ENCODE results near the gene IGSF6.
"Not testable (repeated sequence)": the region's sequence is repeated elsewhere in the genome, so short reads cannot be mapped to it uniquely, and the experiment has no call there.

IGSF6 gene

GRCh38 chr16:21652453-21652852, at the start of gene IGSF6:
TSS of gene IGSF6 (minus strand) at chr16:21652608. CDS start at chr16:21652598, 10 bp downstream.
- no peak for DNase-seq

- no peak for DNase-seq
Measured at GRCh38 chr16:21701271-21701670, 48.9 kb upstream of the IGSF6 start.

DNA sequence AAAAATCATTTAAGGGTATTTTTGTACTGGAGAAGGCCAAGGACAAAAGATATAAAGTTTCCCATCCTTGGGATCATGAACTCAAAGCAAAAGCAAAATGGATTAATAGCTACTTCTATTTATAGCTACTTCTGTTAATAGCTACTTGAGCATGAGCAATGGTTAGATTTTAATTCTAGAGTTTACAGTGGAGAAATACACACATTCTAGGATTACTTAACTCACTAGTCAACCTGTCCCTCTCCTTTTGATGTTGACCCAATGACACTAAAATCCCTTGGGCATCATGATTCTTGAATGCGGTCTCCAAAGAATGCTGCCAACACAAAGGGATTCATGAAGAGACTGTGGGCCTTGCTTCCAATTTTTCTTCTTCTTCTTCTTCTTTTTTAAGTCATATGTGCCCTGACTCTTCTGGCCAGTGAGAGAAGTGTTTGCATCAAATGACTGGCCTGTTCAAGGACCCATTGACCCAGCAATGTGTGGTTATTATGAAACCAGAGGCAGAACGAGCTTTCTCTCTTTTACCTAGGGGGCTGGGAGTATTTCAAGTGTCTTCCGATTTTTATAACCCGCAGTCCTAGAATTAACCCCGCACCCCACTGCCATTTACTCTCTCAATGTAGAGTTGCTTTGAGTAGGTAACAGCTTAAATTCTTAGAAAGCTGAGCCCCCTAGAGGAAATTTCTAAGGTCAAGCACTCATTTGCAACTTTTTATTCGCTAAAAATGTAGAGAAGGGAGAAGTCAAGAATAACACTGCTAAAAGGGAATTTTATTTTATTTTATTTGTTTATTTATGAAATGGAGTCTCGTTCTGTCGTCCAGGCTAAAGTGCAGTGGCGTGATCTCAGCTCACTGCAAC, 46.0 kb upstream of the IGSF6 start:
- no peak for DNase-seq

- no peak for DNase-seq
Measured at GRCh38 chr16:21697032-21697431, 44.6 kb upstream of the IGSF6 start.

DNA sequence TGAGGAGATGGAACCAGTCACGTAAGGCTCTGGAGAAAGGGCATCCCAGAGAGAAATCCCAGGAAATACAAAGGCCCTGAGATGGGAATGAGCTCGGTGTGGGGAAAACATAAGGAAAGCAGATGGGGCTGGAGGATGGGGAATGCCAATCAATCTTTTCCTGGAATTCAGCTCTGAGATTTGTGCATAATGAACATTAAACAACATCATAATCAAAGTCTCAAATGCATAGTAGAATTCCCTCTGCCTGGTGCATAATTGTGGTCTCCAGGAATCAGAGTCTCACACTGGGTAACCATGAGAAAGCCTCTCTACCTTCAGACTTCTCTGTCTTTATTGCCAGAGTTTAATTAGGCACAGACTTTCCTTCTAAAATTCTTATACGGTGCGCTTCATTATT, 42.2 kb upstream of the IGSF6 start:
- DNase-seq, result no peak

GRCh38 chr16:21690967-21691366, 38.6 kb upstream of the IGSF6 start:
- DNase-seq, result not testable (repeated sequence)

GRCh38 chr16:21689107-21689506, 36.7 kb upstream of the IGSF6 start:
- DNase-seq, result no peak

DNA sequence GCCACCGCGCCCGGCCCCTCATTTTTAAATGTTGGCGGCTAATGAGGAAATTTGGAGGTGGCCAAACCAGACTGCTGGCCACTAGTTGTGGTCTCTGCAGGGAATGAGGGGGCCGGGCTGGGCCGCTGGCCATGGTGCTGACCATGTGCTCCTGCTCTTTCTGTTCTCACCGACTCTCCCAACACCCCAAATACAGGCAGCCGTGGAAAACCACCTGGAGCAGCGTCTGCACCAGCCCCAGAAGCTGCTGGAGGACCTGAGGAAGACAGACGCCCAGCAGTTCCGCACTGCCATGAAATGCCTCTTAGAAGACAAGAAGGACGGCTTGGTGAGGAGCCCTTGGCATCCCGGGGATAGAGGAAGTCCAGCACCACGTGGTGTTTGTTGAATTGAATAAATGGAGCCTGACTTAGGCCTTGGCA, 32.6 kb upstream of the IGSF6 start:
- no peak for DNase-seq

DNA sequence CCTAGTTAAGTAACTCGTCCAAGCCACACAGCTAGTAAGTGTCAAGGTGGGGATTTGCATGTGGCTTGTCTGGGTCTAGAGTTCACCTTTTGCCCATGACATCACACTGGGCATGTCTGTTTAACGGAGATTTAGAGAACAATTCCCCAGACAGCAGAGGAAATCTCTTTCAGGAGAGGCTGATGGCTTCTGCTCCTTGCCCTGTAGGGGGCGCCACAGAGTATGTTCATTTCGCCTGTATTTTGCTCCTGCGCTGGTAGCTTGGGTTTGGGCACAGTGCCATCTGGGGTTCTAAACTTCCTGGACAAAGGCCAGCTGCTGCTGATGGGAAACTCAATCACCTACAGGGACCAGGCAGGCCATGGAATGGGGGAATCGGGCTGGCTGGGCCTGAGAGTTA, 31.8 kb upstream of the IGSF6 start:
- peak; percentile 6 to 17 for DNase-seq

DNA sequence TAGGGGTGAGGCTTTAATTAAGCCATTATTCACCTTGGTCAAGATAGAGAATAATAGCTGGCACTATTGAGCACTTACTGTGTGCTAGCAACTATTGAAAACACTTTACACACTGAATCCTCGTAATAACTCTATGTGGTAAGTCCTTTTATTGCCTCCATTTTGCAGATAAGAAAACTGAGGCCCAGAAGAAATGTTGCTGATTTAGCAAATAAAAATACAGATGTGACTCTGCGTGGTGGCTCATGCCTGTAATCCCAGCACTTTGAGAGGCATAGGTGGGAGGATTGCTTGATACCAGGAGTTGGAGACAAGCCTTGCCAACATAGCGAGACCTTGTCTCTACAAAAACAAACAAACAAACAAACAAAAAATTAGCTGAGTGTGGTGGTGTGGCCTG, 30.8 kb upstream of the IGSF6 start:
- DNase-seq, result no peak

GRCh38 chr16:21680714-21681113, 28.3 kb upstream of the IGSF6 start:
- DNase-seq, result not testable (repeated sequence)

- DNase-seq, result not testable (repeated sequence)
Measured at GRCh38 chr16:21674456-21674855, 22.0 kb upstream of the IGSF6 start.

- DNase-seq, result no peak
Measured at GRCh38 chr16:21673469-21673868, 21.1 kb upstream of the IGSF6 start.

GRCh38 chr16:21667575-21667974, 15.2 kb upstream of the IGSF6 start:
- DNase-seq, result no peak

- peak in 1 of 2 experiments; percentile 28 for DNase-seq
Measured at GRCh38 chr16:21666772-21667171, 14.4 kb upstream of the IGSF6 start.

DNA sequence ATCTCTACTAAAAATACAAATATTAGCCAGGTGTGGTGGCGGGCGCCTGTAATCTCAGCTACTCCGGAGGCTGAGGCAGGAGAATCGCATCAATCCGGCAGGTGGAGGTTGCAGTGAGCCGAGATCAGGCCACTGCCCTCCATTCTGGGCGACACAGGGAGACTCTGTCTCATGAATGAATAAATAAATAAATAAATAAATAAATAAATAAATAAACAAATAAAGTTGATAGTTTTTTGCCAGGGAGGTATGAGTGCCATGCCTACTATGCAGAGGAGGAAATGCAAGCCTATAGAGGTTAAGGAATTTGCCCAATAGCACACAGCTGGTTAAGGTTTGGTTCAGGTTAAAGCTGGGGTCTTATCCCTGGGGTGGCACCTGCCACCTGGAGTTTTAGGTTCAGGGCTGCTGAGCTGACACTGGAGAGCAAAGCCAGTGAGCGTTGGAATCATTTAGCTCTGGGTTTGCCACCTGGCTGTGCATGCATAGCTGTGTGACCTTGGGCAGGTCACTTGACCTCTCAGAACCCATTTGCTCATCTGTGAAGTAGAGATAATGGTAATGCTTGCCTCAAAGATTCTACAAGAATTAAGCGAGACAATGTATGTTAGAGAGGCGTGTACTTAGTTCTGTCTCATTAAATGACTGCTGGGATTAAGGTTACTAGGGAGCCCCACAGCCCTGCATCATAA, 12.5 kb upstream of the IGSF6 start:
- no peak for DNase-seq

DNA sequence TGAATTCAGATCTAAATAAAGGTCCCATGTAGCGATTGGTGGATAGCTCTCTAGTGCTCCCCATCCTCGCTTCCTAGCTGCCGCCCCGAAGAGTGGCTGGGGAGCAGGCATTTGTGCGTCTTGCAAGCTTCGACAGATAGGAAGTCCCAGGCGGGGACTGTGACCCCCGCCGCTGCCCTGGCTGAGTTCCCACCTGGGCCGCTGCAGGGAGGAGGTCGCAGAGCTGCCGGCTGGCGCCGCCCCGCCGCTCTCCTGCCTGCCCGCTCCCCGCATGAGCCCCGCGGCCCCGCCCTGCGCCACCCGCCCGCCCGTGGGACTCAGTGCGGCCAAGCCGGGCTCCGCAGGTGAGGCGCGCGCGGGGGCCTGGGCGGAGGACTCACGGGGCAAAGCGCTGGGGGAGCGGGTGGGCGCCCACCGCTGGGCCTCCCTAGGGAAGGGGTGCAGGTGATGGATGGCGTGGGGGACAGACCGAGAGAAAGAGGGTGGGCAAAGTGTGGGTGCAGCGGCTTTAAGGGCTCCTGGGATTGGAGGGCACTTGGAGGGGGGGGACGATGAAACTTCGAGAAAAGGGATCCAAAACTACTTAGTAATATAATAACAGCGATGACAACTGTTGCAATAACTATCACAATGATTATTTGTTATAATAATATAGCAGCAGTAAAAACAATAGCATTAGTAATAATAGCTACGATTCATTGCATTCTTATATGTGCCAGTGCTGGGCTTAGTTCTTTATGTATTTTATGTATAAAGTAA, 11.7 kb upstream of the IGSF6 start, which contains the start of gene OTOA:
Gene OTOA (plus strand): TSS at position 80 of the 759 bp plus-strand sequence. CDS start 14,547 bp downstream, outside the sequence.
- peak in 1 of 2 experiments; percentile 22 for DNase-seq

DNA sequence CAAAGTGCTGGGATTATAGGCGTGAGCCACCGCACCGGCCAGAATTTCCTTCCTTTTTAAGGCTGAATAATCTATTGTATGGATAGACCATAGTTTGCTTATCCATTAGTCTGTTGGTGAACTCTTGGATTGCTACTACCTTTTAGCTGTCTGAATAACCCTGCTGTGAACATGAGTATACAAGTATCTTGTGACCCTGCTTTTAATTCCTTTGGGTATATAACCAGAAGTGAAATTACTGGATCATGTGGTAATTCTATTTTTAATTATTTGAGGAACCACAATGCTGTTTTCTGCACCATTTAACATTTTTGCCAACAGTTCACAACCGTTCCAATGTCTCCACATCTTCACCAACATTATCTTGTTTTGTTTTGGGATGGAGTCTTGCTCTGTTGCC, 6.7 kb upstream of the IGSF6 start:
- no peak for DNase-seq

DNA sequence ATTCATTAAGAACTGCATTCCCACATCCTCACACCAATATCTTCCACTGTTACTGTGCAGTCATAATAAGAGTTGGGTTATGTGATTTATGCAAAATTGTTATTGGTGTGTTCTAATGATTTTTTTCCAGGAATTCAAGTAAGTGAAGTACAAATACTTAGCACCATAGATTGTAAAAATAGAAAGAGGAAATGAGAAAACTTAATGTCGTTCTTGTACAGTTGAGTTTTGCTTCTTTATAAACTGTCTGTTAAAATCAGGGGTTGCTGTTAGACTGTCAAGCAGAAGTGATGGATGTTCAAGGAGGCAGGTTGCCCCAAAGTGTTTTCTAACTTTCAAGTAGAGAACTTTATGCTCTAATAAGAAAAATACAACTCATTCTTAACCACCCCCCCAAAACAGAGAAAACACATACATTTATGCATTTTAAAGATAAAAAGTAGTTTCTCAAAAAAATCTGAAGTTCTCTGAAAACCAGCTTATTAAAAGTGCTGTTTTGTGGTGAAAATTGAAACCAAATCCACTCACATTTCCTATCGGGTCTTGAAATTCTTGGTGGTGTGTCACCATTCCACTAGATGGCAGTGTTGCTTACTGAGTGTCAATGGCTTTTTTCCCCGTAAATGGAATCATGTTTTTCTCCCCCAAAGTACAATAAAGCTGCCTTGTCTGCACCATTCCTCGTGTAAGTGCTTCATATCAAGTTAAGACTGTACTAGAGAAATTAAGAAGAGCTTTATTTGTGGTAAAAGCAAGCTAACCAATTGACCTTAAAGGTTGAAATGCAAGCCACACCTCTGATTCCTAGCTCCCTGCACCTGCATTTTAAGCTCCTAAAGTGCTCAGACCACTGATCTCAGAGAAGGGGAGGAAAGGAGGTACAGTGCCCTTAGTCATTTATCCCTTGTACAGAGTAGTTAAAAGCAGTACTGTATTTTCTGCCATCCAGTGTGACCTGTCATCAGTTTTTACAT, 4.7 kb upstream of the IGSF6 start:
- DNase-seq, result peak in 1 of 2 experiments; percentile 50

DNA sequence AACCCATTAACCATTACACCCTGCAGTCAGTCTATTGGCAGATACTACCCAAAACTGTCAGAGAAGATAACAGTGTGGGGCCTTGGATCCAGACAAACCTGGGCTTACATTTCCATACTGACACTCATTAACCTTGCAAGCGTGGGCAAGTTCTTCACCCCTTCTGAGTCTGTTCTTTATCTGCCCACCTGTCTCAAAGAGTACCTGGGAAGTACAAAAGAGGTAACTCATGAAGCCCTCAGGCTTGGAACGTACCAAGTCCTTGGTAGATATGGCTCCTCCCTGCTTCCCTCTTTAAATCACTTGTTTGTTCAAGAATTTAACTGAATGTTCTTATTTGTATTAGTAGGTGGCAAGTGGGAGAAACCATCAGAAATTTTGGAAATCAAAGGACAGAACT, 2.5 kb upstream of the IGSF6 start:
- no peak for DNase-seq

- no peak for DNase-seq
Measured at GRCh38 chr16:21654466-21654865, 2.1 kb upstream of the IGSF6 start.

GRCh38 chr16:21653571-21653970, 1.2 kb upstream of the IGSF6 start:
- no peak for DNase-seq
